ENCODE data around the gene ERCC6L2.

The ERCC6L2 gene

DNA sequence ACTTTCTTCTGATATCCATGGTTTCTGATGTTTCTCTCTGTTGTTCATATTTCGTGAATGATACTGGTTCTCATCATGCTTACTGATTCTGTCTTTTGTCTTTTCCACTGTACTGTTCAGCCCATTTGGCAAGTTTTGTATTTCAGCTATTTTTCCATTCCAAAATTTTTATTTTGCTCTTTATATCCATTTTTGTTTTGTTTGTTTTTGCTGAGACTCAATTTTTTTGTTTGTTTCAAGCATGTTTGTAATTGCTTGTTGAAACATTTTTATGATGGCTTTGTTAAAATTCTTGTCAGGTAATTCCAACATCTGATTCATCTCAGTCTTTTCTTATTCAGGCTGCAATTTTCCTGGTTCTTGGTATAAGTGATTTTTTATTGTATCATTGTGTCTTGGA is 64.0 kb downstream of the ERCC6L2 start:
- peaks cover 4% of the 10 kb centered on the region; the same call in 1 of the 2 replicates for H3K36me3 ChIP-seq (ENCODE audit: control insufficient read depth, insufficient read depth, low read length)
- no CpG with 5 or more reads among the region's 1 CpG for WGBS (ENCODE audit: insufficient coverage, insufficient read length)

DNA sequence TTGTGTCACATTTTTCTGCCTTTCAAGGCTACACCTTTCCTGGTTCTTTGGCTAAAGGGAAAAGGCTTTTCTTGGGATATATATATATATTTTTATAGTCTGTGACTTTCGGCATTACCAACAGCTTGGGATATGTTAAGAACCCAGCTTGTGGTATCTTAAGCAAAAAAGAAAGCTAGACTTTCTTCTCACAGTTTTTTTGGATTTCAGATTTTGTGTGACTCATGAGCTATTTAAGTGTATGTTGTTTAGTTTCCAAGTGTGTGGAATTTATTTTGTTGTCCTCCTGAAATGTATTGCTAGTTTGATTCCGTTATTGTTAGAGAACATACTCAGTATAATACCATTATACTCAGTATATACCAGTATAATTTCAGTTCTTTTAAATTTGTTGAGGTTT is 64.8 kb downstream of the ERCC6L2 start:
- H3K36me3 ChIP-seq (ENCODE audit: control insufficient read depth, insufficient read depth, low read length) = peaks cover 4% of the 10 kb centered on the region; the same call in 1 of the 2 replicates
- WGBS (ENCODE audit: insufficient coverage, insufficient read length) = no CpG with 5 or more reads among the region's 2 CpGs
- H3K4me3 ChIP-seq (ENCODE audit: low read length) = no peak overlapping the region
- H3K27me3 ChIP-seq (ENCODE audit: control insufficient read depth, insufficient read depth, low read length) = no peaks in the 10 kb centered on the region
- no peaks in the 10 kb centered on the region for H3K4me1 ChIP-seq (ENCODE audit: control insufficient read depth, insufficient read depth, low read length)
- DNase-seq (ENCODE audit: low read depth, low spot score) = no peak
- H3K27ac ChIP-seq (ENCODE audit: low read length) = no peak overlapping the region
- H3K9me3 ChIP-seq (ENCODE audit: control insufficient read depth, insufficient read depth, low read length) = no peaks in the 10 kb centered on the region

More for the DNA sequence above, 64.0 kb downstream of the ERCC6L2 start:
- no peak overlapping the region for H3K27ac ChIP-seq (ENCODE audit: low read length)
- H3K4me3 ChIP-seq (ENCODE audit: low read length) = no peak overlapping the region
- no peaks in the 10 kb centered on the region for H3K9me3 ChIP-seq (ENCODE audit: control insufficient read depth, insufficient read depth, low read length)
- H3K4me1 ChIP-seq (ENCODE audit: control insufficient read depth, insufficient read depth, low read length) = no peaks in the 10 kb centered on the region
- no peaks in the 10 kb centered on the region for H3K27me3 ChIP-seq (ENCODE audit: control insufficient read depth, insufficient read depth, low read length)
- DNase-seq (ENCODE audit: low read depth, low spot score) = no peak

DNA sequence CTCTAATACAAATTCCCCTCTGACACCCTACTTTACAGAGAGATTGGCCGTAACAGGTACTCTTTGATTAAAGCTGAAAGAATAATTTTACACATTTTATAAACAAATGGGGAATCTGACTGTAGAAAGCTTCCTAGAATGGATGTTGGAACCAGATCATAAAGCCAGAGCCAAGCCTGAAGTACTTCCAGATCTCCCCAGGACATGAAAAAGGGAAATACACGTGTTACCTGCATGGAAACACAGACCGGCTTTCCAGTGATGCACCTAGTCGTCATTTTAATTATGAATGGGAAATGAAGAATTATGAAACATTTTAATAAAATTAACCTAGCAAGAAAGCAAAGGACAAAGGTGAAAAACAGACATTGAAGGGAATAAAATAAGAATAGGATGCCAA is 66.5 kb downstream of the ERCC6L2 start:
- Histone ChIP-seq H3K36me3 (ENCODE audit: control insufficient read depth, insufficient read depth, low read length) (peaks cover 4% of the 10 kb centered on the region; the same call in 1 of the 2 replicates), H3K9me3 (ENCODE audit: control insufficient read depth, insufficient read depth, low read length) (no peaks in the 10 kb centered on the region), H3K27me3 (ENCODE audit: control insufficient read depth, insufficient read depth, low read length) (no peaks in the 10 kb centered on the region), H3K4me3 (ENCODE audit: low read length) (no peak overlapping the region), H3K27ac (ENCODE audit: low read length) (no peak overlapping the region), H3K4me1 (ENCODE audit: control insufficient read depth, insufficient read depth, low read length) (no peaks in the 10 kb centered on the region)
- WGBS (ENCODE audit: insufficient coverage, insufficient read length) = no CpG with 5 or more reads among the region's 4 CpGs
- DNase-seq (ENCODE audit: low read depth, low spot score) = no peak

DNA sequence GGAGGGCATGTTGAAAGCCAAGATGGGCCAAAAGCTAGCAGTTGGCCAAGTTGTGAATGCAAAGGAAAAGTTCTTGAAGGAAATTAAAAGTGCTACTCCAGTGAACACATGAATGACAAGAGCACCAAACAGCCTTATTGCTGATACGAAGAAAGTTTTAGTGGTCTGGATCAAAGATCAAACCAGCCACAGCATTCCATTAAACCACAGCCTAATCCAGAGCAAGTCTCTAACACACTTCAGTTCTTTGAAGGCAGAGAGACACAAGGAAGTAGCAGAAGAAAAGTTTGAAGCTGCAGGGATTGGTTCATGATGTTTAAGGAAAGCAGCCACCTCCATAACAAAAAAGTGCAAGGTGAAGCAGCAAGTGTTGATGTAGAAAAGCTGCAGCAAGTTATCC is 71.6 kb downstream of the ERCC6L2 start:
- H3K27ac ChIP-seq (ENCODE audit: low read length) = no peak overlapping the region
- no peaks in the 10 kb centered on the region for H3K9me3 ChIP-seq (ENCODE audit: control insufficient read depth, insufficient read depth, low read length)
- H3K4me1 ChIP-seq (ENCODE audit: control insufficient read depth, insufficient read depth, low read length) = no peaks in the 10 kb centered on the region
- no peak overlapping the region for H3K4me3 ChIP-seq (ENCODE audit: low read length)
- whole genome bisulfite sequencing (ENCODE audit: insufficient coverage, insufficient read length) = no CpG with 5 or more reads among the region's 1 CpG
- DNase-seq (ENCODE audit: low read depth, low spot score) = no peak
- H3K27me3 ChIP-seq (ENCODE audit: control insufficient read depth, insufficient read depth, low read length) = no peaks in the 10 kb centered on the region
- H3K36me3 ChIP-seq (ENCODE audit: control insufficient read depth, insufficient read depth, low read length) = peaks cover 4% of the 10 kb centered on the region; the same call in 1 of the 2 replicates

DNA sequence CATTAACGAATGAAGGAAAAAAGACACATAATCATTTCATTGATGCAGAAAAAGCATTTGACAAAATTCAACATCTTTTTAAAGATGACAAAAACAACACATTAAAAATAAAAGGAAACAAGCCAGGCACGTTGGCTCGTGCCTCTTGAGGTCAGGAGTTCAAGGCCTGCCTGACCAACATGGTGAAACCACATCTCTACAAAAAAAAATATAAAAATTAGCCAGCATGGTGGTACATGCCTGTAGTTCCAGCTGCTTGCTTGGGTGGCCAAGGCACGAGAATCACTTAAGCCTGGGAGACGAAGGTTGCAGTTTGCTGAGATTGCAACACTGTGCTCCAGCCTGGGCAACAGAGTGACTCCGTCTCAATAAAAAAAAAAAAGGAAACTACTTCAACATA is 77.0 kb downstream of the ERCC6L2 start:
- no peaks in the 10 kb centered on the region for H3K27me3 ChIP-seq (ENCODE audit: control insufficient read depth, insufficient read depth, low read length)
- H3K9me3 ChIP-seq (ENCODE audit: control insufficient read depth, insufficient read depth, low read length) = no peaks in the 10 kb centered on the region
- no peaks in the 10 kb centered on the region for H3K4me1 ChIP-seq (ENCODE audit: control insufficient read depth, insufficient read depth, low read length)
- no peak for DNase-seq (ENCODE audit: low read depth, low spot score)
- 0 out of 2 replicates have a peak, but pooled peaks cover 2% of the 10 kb centered on the region for H3K36me3 ChIP-seq (ENCODE audit: control insufficient read depth, insufficient read depth, low read length)
- H3K27ac ChIP-seq (ENCODE audit: low read length) = no peak overlapping the region
- no CpG with 5 or more reads among the region's 6 CpGs for WGBS (ENCODE audit: insufficient coverage, insufficient read length)
- H3K4me3 ChIP-seq (ENCODE audit: low read length) = no peak overlapping the region

DNA sequence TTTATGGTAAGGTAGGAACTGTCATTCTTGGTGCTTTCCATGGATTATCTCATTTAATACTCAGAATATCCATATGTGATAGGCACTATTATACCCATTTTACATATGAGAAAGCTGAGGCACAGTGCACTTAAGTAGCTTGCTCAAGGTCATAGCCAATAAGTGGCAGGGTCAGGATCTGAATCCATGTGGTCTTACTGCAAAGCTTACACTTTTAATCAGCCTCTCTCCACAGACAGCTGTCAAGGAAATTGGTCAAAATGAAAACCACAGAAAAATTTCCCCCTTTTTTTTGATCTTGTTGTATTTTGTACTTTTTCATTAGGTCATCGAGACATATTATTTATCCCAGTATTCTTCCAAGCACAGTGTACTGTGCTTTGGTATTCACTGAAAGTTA is 78.5 kb downstream of the ERCC6L2 start:
- Histone ChIP-seq H3K4me1 (ENCODE audit: control insufficient read depth, insufficient read depth, low read length) (no peaks in the 10 kb centered on the region), H3K36me3 (ENCODE audit: control insufficient read depth, insufficient read depth, low read length) (0 out of 2 replicates have a peak, but pooled peaks cover 2% of the 10 kb centered on the region)

DNA sequence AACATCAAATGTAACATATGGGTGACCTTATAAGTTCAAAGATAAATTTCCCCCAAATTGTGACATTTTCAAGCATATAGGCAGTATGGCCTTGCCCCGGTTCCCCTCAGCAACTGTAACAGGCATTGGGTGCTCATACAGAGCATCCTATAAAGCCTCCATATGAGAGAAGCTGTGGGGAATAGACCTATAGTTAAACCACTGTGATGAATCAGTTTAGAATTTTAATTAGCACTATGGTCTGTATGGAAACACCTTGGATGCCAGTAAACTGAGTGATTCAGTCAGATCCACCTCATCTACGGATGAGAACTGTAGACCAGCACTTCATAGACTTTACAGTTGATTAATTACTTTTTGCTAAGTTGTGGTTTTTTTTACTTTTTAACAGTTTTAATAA is 79.4 kb downstream of the ERCC6L2 start:
- 0 out of 2 replicates have a peak, but pooled peaks cover 2% of the 10 kb centered on the region for H3K36me3 ChIP-seq (ENCODE audit: control insufficient read depth, insufficient read depth, low read length)
- no CpG with 5 or more reads among the region's 2 CpGs for WGBS (ENCODE audit: insufficient coverage, insufficient read length)
- DNase-seq (ENCODE audit: low read depth, low spot score) = no peak
- H3K4me3 ChIP-seq (ENCODE audit: low read length) = no peak overlapping the region
- no peaks in the 10 kb centered on the region for H3K4me1 ChIP-seq (ENCODE audit: control insufficient read depth, insufficient read depth, low read length)
- H3K9me3 ChIP-seq (ENCODE audit: control insufficient read depth, insufficient read depth, low read length) = no peaks in the 10 kb centered on the region
- H3K27me3 ChIP-seq (ENCODE audit: control insufficient read depth, insufficient read depth, low read length) = no peaks in the 10 kb centered on the region
- H3K27ac ChIP-seq (ENCODE audit: low read length) = no peak overlapping the region

More for the DNA sequence above, 78.5 kb downstream of the ERCC6L2 start:
- no CpG with 5 or more reads among the region's 1 CpG for WGBS (ENCODE audit: insufficient coverage, insufficient read length)
- DNase-seq (ENCODE audit: low read depth, low spot score) = no peak
- Histone ChIP-seq H3K9me3 (ENCODE audit: control insufficient read depth, insufficient read depth, low read length) (no peaks in the 10 kb centered on the region), H3K4me3 (ENCODE audit: low read length) (no peak overlapping the region), H3K27ac (ENCODE audit: low read length) (no peak overlapping the region), H3K27me3 (ENCODE audit: control insufficient read depth, insufficient read depth, low read length) (no peaks in the 10 kb centered on the region)

DNA sequence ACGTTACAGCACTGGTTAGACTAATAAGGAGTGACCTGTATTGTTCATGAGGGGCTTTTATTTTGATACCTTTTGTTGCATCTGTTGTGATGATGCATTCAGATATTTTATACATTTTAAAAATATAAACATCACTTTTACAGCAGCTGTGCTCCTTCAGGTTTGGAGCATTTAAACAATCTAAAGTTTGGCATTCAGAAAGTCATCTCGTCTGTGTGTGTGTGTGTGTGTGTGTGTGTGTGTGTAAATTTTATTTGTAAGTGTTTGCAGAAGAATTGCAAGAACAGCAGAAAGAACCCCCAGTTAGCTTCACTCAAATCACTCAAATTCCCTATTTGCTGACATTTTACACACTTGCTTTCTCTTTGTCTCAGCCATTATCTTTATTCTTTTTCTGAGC is 87.4 kb downstream of the ERCC6L2 start:
- Histone ChIP-seq H3K9me3 (ENCODE audit: control insufficient read depth, insufficient read depth, low read length) (no peaks in the 10 kb centered on the region), H3K36me3 (ENCODE audit: control insufficient read depth, insufficient read depth, low read length) (no peaks in the 10 kb centered on the region), H3K27ac (ENCODE audit: low read length) (no peak overlapping the region), H3K27me3 (ENCODE audit: control insufficient read depth, insufficient read depth, low read length) (no peaks in the 10 kb centered on the region), H3K4me1 (ENCODE audit: control insufficient read depth, insufficient read depth, low read length) (no peaks in the 10 kb centered on the region), H3K4me3 (ENCODE audit: low read length) (no peak overlapping the region)
- no CpG with 5 or more reads among the region's 2 CpGs for WGBS (ENCODE audit: insufficient coverage, insufficient read length)
- no peak for DNase-seq (ENCODE audit: low read depth, low spot score)

DNA sequence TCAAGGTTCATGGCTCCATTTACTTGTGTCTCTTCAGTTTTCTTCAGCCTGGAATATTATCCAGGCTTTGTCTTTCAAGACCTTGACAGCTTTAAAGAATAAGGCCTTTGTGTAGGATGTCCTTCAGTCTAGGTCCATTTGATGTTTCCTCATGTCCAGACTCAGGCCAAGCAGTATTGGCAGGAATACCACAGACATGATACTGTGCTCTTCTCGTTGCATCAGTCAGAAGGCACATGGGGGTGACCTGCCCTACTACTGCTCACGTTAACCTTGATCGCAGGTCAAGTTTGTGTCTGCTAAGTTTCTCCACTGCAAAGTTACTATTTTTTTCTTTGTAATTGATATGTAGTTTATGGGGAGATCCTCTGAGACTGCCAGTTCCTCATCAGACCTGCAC is 88.2 kb downstream of the ERCC6L2 start:
- no peaks in the 10 kb centered on the region for H3K27me3 ChIP-seq (ENCODE audit: control insufficient read depth, insufficient read depth, low read length)
- no peak overlapping the region for H3K27ac ChIP-seq (ENCODE audit: low read length)
- no CpG with 5 or more reads among the region's 3 CpGs for WGBS (ENCODE audit: insufficient coverage, insufficient read length)
- H3K4me3 ChIP-seq (ENCODE audit: low read length) = no peak overlapping the region
- no peaks in the 10 kb centered on the region for H3K36me3 ChIP-seq (ENCODE audit: control insufficient read depth, insufficient read depth, low read length)
- H3K9me3 ChIP-seq (ENCODE audit: control insufficient read depth, insufficient read depth, low read length) = no peaks in the 10 kb centered on the region
- DNase-seq (ENCODE audit: low read depth, low spot score) = no peak
- no peaks in the 10 kb centered on the region for H3K4me1 ChIP-seq (ENCODE audit: control insufficient read depth, insufficient read depth, low read length)

DNA sequence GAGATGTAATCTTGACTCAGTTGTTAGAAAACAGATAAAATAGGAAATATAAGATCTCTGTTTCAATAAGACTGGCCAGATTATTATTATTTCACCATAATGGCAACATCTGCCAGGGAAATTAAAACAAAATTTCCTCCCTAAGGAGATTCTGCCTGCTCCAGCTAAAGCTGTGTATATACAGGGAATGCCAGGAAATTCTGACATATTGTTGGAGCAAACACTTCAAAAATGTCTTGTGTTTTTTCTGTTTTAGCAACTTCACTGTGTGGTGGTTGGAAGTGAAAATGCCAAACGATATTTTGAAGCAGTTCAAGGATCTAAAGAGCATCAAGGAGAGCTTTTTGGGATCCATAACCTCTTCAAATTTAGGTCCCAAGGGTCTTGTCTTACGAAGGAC is 90.8 kb downstream of the ERCC6L2 start:
- Histone ChIP-seq H3K36me3 (ENCODE audit: control insufficient read depth, insufficient read depth, low read length) (no peaks in the 10 kb centered on the region), H3K27ac (ENCODE audit: low read length) (no peak overlapping the region), H3K9me3 (ENCODE audit: control insufficient read depth, insufficient read depth, low read length) (no peaks in the 10 kb centered on the region), H3K27me3 (ENCODE audit: control insufficient read depth, insufficient read depth, low read length) (no peaks in the 10 kb centered on the region), H3K4me3 (ENCODE audit: low read length) (no peak overlapping the region), H3K4me1 (ENCODE audit: control insufficient read depth, insufficient read depth, low read length) (no peaks in the 10 kb centered on the region)
- DNase-seq (ENCODE audit: low read depth, low spot score) = no peak
- no CpG with 5 or more reads among the region's 2 CpGs for WGBS (ENCODE audit: insufficient coverage, insufficient read length)

DNA sequence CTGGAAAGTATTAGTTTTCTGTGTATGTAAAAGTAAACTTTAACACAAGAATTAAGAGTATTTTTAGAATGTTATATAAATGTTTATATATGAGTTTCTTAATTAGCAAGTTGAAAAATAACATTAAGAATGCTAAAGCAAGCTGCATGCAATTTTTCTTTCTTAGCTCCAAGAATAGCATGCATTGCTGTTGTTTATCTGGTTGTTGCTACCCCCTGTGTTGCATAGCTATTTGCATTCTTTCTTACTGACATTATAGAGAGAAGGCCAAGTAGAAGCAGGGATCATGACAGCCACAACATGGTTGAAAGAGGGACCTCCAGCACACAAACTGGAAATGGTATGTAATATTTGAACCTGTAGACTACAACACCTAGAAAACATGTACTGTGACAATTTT is 94.8 kb downstream of the ERCC6L2 start:
- Histone ChIP-seq H3K36me3 (ENCODE audit: control insufficient read depth, insufficient read depth, low read length) (no peaks in the 10 kb centered on the region; the same call in 1 of the 2 replicates), H3K9me3 (ENCODE audit: control insufficient read depth, insufficient read depth, low read length) (no peaks in the 10 kb centered on the region), H3K27me3 (ENCODE audit: control insufficient read depth, insufficient read depth, low read length) (no peaks in the 10 kb centered on the region), H3K4me3 (ENCODE audit: low read length) (no peak overlapping the region), H3K4me1 (ENCODE audit: control insufficient read depth, insufficient read depth, low read length) (no peaks in the 10 kb centered on the region), H3K27ac (ENCODE audit: low read length) (no peak overlapping the region)
- DNase-seq (ENCODE audit: low read depth, low spot score) = no peak

Data from iPS DF 6.9 (cell line).